H1 (cell line): ENCODE data around the gene GPR143.

Experiments used
- ATF3 ChIP-seq: IDR thresholded peaks from 2 replicates; pipeline ENCODE4 v1.6.1; 2011; ENCODE audit warnings: low read depth, mild to moderate bottlenecking, low read length; ENCODE audit not compliant: insufficient read depth
- BRCA1 ChIP-seq: IDR thresholded peaks from 2 replicates; pipeline ENCODE4 v1.6.1; 2012; ENCODE audit warnings: low read depth, low read length, improper control_type of control experiment
- CTCF ChIP-seq, 3 experiments: IDR thresholded peaks; 1 replicate in 2 of 3; 2 replicates in 1 of 3; pipeline versions ENCODE4 v1.5.1 to v1.6.1; 2011; ENCODE audit warnings: low read length in 3 of 3, mild to moderate bottlenecking in 3 of 3, inconsistent platforms in 2 of 3, low read depth in 1 of 3, moderate library complexity in 1 of 3; ENCODE audit not compliant: insufficient read depth in 1 of 3; ENCODE audit errors: control extremely low read depth in 1 of 3
- EP300 ChIP-seq, 2 experiments: IDR thresholded peaks; 1 replicate in 1 of 2; 2 replicates in 1 of 2; pipeline ENCODE4 v1.6.1; 2011 to 2012; ENCODE audit warnings: low read depth in 2 of 2, low read length in 2 of 2, mild to moderate bottlenecking in 2 of 2, borderline replicate concordance in 1 of 2, inconsistent platforms in 1 of 2, moderate library complexity in 1 of 2
- EZH2 ChIP-seq: fragments of 200-600 bp; sonication (generic); IDR thresholded peaks from 2 replicates; pipeline ENCODE4 v1.7.1; 2012; ENCODE audit warnings: low read depth, mild to moderate bottlenecking, moderate library complexity, low read length, inconsistent platforms; ENCODE audit not compliant: severe bottlenecking
- FOSL1 ChIP-seq: IDR thresholded peaks from 2 replicates; pipeline ENCODE4 v1.6.1; 2011; ENCODE audit warnings: mild to moderate bottlenecking, low read depth, low read length, moderate library complexity; ENCODE audit not compliant: insufficient read depth
- MAX ChIP-seq: IDR thresholded peaks from 2 replicates; pipeline ENCODE4 v1.6.1; 2012; ENCODE audit warnings: inconsistent platforms
- POLR2A ChIP-seq, 2 experiments: IDR thresholded peaks; 1 replicate in 1 of 2; 2 replicates in 1 of 2; pipeline ENCODE4 v1.6.1; 2011; ENCODE audit warnings: low read depth in 2 of 2, low read length in 2 of 2, mild to moderate bottlenecking in 2 of 2; ENCODE audit errors: control extremely low read depth in 1 of 2
- POLR2AphosphoS5 ChIP-seq: IDR thresholded peaks from 2 replicates; pipeline ENCODE4 v1.6.1; 2011; ENCODE audit warnings: low read depth, low read length
- RAD21 ChIP-seq, 2 experiments: IDR thresholded peaks in 1 of 2; conservative IDR thresholded peaks in 1 of 2; 2 replicates each; pipeline ENCODE4 v1.6.1; 2011; ENCODE audit warnings: low read depth in 2 of 2, low read length in 2 of 2, improper control_type of control experiment in 1 of 2, inconsistent platforms in 1 of 2, mild to moderate bottlenecking in 1 of 2, moderate library complexity in 1 of 2
- RFX5 ChIP-seq: IDR thresholded peaks from 2 replicates; pipeline ENCODE4 v1.6.1; 2011; ENCODE audit warnings: low read depth, low read length, improper control_type of control experiment, borderline replicate concordance
- SP1 ChIP-seq: IDR thresholded peaks from 2 replicates; pipeline ENCODE4 v1.6.1; 2011; ENCODE audit warnings: low read depth, low read length
- USF2 ChIP-seq: IDR thresholded peaks from 2 replicates; pipeline ENCODE4 v1.6.1; 2011; ENCODE audit warnings: low read length, improper control_type of control experiment

- TF ChIP-seq CTCF (IDR thresholded peaks at IDR 0.05; ENCODE audit: control extremely low read depth in 1 of 3, insufficient read depth in 1 of 3, low read depth in 1 of 3, low read length in 3 of 3) = no peak
- TF ChIP-seq FOSL1 = no peak
- no peak for TF ChIP-seq ATF3
- TF ChIP-seq POLR2A (IDR thresholded peaks at IDR 0.05; ENCODE audit: control extremely low read depth in 1 of 2, low read depth in 2 of 2, low read length in 2 of 2) = no peak
- no peak for TF ChIP-seq EZH2
- TF ChIP-seq USF2 = no peak
- TF ChIP-seq BRCA1 = no peak
- TF ChIP-seq EP300 (IDR thresholded peaks at IDR 0.05; ENCODE audit: borderline replicate concordance in 1 of 2, low read depth in 2 of 2, low read length in 2 of 2) = no peak
- no peak for TF ChIP-seq RFX5
- no peak for TF ChIP-seq SP1
- no peak for TF ChIP-seq POLR2AphosphoS5
- TF ChIP-seq RAD21 (IDR thresholded peaks at IDR 0.05 in 1 of 2, conservative IDR thresholded peaks at IDR 0.05 in 1 of 2; ENCODE audit: low read depth in 2 of 2, low read length in 2 of 2) = no peak
- no peak for TF ChIP-seq MAX
Measured at GRCh38 chrX:9681422-9681821, 84.2 kb downstream of the GPR143 start.
